HG03159 (cell line): Measurements from ENCODE around the gene SCP2.

ENCODE experiments used
- ATAC-seq: cut with Tn5 transposase; IDR thresholded peaks from one replicate; pipeline ENCODE4 v1.9.1; 2021; ENCODE audit warnings: mild to moderate bottlenecking, moderate library complexity; ENCODE audit not compliant: unreplicated experiment

The SCP2 gene

DNA sequence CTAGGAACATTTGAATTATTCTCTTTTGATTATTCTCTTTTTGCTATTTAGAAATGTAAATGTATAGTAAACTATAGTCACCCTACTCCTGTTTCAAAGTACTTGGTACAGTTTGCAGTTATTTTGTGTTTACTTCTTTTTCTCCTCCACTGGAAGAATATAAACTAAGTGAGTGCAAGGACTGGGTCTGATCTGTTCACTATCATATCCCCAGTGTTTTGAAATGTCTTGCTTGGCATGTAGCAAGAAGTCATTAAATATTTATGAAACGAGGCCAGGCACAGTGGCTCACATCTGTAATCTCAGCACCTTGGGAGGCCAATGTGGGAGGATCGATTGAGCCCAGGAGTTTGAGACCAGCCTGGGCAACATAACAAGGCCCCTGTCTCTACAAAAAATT, 99.2 kb downstream of the SCP2 start:
- ATAC-seq = no peak

- no peak for ATAC-seq
Measured at GRCh38 chr1:53031732-53032131, 104.7 kb downstream of the SCP2 start.

DNA sequence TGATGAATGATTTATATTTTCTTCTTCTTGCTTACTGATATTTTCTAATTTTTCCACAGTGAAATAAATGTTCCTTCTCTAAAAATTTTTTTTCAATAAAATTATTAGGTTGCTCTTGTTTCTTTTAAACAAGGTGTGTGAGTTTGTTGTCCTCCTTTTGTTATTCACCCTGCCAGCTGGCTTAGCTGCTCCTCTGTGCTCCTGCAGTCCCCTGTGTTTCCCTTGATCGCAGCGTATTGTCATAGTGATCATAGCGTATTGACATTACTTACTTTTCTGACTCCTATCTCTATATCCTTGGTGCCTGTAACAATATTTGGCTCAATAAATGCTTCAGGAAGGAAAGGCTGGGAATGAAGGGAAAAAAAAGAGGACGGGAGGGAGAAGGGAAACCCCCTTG, 110.1 kb downstream of the SCP2 start:
- no peak for ATAC-seq

- no peak for ATAC-seq
Measured at GRCh38 chr1:53038566-53038965, 111.5 kb downstream of the SCP2 start.

DNA sequence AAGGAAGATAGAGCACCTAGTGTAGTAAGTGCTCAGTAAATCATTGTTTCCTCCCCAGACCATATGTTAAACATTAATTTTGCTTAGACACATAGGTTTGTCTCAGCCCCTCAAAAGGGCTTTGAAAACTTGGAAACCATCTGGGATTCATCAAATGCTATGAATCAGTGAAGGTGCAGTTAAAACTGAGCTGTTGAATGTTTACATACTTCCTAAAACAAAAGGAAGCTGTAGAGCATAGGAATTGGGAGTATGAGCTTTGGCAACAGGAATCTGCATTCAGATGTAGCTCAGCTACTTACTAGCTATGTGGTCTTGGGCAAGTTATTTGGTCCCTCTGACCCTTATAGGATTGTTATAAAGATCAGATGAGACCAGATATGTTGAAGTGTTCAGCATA, 116.2 kb downstream of the SCP2 start:
- no peak for ATAC-seq

DNA sequence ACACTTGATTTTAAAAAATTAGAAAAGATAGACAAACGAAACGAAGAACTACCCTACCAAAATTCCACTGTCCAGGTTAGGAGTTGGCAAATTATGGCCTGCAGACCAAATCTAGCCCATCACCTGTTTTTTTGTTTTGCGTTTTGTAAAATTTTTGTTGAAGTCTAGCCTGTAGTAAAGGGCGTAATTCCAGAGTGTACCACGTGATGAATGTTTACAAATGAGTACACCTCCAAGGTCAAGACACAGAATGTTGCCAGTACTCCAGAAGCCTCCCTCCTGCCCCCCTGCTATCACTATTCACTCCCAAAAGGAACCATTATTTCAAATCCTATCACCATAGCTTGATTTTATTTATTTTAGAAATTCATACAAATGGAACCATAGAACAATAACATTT, 117.8 kb downstream of the SCP2 start:
- no peak for ATAC-seq

GRCh38 chr1:53046930-53047329, 119.9 kb downstream of the SCP2 start:
- ATAC-seq = no peak

DNA sequence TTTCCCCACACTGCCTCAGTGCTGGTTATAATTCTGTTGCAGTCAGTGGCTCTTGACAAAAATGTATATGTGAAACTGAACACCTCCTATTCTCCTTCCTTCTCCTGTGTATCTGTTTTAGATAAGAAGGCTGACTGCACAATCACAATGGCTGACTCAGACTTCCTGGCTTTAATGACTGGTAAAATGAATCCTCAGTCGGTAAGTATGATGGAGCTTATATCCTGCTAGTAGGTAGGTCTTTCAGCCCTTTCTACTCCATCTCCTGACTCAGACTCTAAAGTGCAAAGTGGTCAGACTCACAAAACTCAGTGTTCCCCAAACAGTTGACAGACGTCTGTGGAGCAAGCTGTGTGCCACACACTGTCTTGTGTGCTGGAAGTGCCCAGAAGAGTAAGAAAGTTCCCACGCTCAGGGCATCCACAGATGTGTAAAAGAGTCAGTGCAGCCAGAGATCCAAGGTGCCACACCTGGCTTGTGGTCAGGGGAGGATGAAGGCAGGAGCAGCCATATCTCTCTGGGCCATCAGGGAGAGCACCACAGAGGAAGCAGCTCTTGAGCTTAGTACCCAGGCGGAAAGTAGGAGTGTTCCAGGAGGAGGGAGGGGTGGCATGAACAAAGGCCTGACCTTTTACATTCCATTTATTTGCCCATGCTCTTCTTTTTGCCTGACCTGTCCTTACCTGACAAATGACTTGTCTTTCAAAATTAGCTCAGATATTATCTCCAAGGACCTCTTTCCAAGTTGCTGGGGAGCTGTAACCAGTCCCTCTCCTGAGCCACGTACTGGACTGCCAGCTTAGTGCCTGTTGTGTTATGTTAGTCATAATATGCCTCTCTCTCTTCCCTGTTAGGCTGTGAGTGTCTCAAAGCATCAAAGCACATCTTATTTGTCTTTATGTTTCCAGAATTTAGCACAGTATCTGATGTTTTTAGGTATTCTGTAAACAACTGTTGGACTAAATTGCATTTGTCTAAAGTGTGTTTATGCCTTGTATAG, 121.0 kb downstream of the SCP2 start:
- no peak for ATAC-seq

- no peak for ATAC-seq
Measured at GRCh38 chr1:53048960-53049573, 122.0 kb downstream of the SCP2 start.

DNA sequence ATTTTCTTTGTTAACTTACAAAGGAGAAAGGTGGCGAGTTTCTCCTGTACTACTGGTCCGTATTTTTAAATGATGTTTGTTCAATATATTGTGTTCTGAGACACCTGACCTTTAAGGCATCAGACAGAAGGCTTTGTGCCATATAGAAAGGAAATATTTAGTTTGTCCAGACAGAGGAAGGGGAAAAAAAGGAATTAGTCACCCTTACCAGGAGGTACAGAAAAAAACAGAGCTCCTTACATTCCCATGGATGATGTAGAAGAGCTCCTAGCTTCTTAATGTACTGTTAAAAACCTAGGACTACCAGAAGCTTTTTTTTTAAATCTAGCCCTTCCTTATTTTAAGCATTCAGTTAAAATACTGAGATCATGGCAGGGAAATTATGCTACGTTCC, 122.5 kb downstream of the SCP2 start:
- ATAC-seq = no peak

DNA sequence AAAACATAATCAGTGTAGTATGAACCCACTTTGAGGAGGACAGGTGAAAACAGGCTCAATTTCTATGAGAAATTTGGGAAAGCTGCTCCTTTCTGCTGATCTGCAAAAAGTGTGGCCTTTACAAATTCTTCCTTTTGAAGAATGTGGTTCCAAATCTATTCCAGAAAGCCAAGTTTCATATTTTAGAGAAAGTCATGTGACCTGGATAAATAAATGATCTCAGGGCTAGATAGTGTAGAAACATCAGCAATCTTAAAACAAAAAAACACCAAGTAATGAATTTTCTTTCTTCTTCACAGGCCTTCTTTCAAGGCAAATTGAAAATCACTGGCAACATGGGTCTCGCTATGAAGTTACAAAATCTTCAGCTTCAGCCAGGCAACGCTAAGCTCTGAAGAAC, 123.2 kb downstream of the SCP2 start:
- ATAC-seq = no peak

GRCh38 chr1:53051676-53052075, 124.6 kb downstream of the SCP2 start:
- ATAC-seq = no peak

DNA sequence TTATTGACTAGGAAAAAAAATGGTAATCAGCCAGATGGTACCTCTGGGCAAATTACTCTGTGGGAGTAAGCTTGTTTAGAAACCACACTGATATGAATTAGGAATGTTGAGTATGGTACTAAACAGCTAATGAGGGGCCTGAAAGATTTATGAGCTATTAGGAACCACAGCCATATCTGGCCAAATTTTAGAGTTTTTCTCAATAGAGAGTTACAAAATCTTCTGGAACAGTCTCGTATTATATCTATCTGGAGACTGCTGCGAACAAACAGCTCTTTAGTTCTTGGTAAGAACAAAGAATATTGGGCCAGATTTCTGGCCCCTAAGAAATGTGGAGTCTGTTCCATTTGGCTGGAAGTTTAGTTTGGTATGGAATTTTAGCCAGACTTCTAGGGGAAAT, 130.1 kb downstream of the SCP2 start:
- no peak for ATAC-seq

- no peak for ATAC-seq
Measured at GRCh38 chr1:53060579-53060978, 133.5 kb downstream of the SCP2 start.

DNA sequence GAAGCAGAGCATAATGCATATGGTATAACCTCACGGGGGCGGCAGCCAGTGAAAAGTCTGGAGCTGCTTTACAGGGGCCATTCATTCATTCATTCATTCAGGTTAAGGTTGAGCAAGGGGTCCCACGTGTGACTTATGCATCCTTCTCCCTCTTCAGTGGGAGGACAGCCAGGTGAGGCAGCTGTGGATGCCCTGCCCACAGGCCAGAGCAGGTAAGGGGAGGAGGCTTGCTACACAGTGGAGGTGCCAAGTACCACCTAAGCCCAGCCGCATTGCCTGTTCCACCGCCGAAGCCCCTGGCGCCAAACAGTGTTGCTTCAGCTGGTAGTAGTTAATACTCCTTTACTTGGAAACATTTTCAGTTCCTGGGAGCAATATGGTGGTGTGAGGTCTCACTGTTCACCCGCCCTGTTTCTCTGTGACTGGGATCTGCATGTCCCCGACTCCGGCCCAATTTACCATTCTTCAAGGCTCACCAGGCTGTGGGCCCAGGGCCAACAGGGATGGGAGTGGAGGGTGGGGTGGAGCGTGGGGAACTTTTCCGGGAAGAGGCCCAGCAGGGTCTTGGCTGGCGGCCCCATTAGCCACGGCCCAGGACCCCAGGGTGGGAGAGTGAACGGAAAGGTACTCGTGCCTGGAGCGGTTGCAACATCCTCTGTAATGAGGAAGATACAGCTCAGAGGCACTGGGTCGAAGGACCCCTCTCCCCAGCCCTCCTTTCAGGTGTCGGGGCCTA, 134.2 kb downstream of the SCP2 start:
- no peak for ATAC-seq

GRCh38 chr1:53061859-53062707, 135.0 kb downstream of the SCP2 start, which contains the start of gene PODN:
Gene PODN, plus strand, starts transcription at chr1:53062213. Its CDS starts 7,643 bp downstream, at chr1:53069856.
- no peak for ATAC-seq

GRCh38 chr1:53062708-53063591, 135.9 kb downstream of the SCP2 start:
- ATAC-seq = no peak

DNA sequence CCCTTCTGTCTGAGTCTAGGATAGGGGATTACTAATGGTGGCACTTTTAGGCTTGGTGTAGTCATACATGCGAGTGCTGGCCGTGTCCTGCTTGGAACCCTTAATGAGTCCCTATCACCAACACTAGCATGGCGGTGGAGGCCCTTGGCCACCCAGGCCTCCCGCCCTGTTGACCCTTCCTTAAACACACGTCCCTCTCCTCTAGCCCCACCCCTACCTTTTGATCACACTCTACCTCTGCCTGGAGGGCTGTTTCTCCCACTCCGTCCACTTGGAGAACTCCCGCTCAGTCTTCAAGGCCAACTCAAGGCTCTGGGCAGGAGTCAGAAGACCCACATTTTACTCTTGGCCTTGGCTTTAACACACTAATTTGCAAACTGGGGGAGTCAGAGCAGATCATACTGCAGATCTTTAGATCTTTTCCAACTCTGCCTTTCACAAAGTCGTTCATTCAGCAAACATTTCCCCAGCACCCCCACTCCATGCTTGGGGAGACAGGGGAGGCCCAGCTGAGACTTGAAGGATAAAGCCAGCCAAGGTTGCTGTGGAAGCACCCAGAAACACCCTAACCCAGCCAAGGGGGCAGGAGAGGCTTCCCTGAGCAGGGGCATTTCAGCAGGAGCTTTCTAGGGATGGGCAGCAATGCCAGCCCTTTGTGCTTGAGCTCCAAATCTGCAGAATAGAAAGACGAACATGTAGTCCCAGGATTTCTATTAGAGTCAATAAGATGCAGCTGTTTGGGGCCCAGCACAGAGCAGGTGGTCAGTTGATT, 136.9 kb downstream of the SCP2 start:
- no peak for ATAC-seq

GRCh38 chr1:53065391-53065790, 138.3 kb downstream of the SCP2 start:
- ATAC-seq = no peak
